Heart left ventricle (tissue), 13 donors: ENCODE measurements around the gene CTAGE6.
"Not testable (repeated sequence)": the region's sequence is repeated elsewhere in the genome, so short reads cannot be mapped to it uniquely, and the experiment has no call there.

Source experiments
- CTCF ChIP-seq, 12 donors: fragments of 200-600 bp; sonication (generic) in 4 of 12; IDR thresholded peaks; one replicate each; pipeline versions ENCODE4 v1.5.0 to v1.8.0; 2018 to 2022; ENCODE audit warnings: antibody characterized with exemption in 12 of 12, mild to moderate bottlenecking in 5 of 12
- POLR2A ChIP-seq, 2 donors: fragments of 450-650 bp; IDR thresholded peaks; one replicate each; pipeline ENCODE4 v1.6.1; 2017; ENCODE audit warnings: antibody characterized with exemption in 2 of 2, mild to moderate bottlenecking in 2 of 2, moderate library complexity in 2 of 2
- donor health status: ischemic (EF 13 %, LVEDD 7.1; RV severe dilation, severe dysfunction).
- donor health status: DM: no; HTN: yes; CAD: no.
- donor health status: DM: no; HTN: no; CAD: no.
- donor health status: ischemic (EF 25% LVEDD 6.9; RV normal size, moderate dysfunction).
- donor health status: ischemic (EF 25% LVEDD 5.7; RV mildly dilated, moderate dysfunction).
- donor health status: ischemic (EF 35%, LVEDD 5.7; RV mildly dilated, moderate dysfunction).
- donor health status: nonischemic (EF 11% LVEDD 7.7; RV severe dilation, severe dysfunction).
- donor health status: DM: yes; HTN: yes; CAD: no.
- donor health status: PGD.
- donor health status: ischemic (EF 29% LVEDD 5.4; RV normal size, mild dysfunction).
- donor health status: nonischemic (EF 23%, LVEDD 6.1; RV moderate dilation, normal function).

DNA sequence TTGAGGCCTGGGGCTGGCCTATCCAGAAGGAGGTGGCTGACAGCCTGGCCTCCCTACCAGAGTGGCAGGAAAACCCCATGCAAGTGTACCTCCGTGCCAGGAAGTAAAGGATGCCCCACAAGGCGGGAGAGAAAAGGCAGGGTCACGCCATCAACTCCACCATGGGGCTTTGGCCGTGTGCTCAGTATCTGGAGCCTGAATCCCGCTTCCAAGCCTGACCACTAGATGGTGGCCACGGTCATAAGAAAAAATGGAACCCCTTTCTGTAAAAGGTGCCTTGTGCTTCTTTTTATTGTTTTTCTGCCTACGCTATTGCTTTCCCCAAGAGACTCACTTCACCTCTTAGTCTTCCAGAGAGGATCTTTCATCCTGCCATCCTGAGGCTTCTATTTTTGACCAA lies 29.9 kb downstream of the CTAGE6 start:
- not testable (repeated sequence) for TF ChIP-seq CTCF, POLR2A (IDR thresholded peaks at IDR 0.05)
